ENCODE results near the gene SERPINE1.
"Not testable (repeated sequence)": the region's sequence is repeated elsewhere in the genome, so short reads cannot be mapped to it uniquely, and the experiment has no call there.

Gene SERPINE1

DNA sequence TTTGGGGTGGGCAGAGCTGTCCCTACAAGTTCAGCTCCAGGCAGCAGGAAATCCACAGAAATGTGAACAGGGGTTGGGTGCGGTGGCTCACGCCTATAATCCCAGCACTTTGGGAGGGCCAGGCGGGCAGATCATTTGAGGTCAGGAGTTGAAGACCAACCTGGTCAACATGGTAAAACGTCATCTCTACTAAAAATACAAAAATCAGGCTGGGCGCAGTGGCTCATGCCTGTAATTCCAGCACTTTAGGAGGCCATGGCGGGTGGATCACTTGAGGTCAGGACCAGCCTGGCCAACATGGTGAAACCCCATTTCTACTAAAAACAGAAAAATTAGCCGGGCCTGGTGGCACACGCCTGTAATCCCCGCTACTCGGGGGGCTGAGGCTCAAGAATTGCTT, 23.2 kb upstream of the SERPINE1 start:
- not testable (repeated sequence) for DNase-seq

DNA sequence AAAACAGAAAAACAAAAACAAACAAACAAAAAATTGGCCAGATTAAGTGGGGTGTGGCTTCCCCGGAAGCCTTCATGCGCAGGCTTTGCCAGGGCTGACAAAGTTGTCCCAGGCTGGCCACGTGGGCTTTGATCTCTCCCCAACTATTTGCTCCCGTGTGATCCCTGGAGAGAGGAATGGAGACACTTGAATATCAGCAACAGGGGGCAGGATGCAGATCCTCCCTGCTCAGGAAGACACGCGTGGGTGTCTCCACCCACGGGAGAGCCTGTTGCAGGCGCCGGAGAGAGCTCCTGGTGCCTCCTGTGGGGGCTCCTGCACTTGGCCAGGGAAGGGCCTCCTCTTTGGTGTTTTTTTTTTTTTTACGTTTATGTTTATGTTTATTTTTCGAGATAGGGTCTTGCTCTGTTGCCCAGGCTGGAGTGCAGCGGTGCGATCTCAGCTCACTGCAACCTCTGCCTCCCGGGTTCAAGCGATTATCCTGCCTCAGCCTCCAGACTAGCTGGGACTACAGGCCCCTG, 22.7 kb upstream of the SERPINE1 start:
- DNase-seq: no peak

DNA sequence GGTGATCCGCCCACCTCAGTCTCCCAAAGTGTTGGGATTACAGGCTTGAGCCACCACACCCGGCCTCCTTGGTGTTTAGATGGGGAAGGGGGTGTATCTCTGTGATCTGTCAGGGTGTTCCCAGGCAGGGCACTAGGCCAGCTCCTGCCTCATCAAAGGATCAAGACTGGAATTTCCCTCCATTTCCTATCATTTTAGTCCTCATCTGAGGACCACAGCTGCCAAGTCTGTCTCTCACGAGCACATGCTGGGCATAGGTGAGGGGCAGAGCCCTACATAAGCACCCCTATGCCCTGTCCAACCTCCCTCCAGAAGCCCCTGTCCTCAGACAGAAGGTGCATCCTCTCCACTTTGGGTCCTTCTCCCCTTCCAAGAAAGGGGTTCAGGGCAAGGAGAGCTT, 22.1 kb upstream of the SERPINE1 start:
- no peak for DNase-seq

DNA sequence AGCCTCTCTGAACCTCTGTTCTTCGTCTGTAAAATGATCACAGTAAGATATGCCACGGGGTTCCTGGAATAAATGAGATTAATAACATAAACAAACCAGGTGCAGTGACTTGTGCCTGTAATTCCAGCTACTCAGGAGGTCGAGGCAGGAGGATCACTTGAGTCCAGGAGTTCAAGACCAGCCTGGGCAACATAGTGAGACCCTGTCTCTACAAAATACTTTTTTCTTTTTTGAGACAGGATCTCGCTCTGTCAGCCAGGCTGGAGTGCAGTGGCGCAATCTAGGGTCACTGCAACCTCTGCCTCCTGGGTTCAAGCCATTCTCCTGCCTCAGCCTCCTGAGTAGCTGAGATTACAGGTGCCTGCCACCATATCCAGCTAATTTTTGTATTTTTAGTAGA, 21.7 kb upstream of the SERPINE1 start:
- not testable (repeated sequence) for DNase-seq

DNA sequence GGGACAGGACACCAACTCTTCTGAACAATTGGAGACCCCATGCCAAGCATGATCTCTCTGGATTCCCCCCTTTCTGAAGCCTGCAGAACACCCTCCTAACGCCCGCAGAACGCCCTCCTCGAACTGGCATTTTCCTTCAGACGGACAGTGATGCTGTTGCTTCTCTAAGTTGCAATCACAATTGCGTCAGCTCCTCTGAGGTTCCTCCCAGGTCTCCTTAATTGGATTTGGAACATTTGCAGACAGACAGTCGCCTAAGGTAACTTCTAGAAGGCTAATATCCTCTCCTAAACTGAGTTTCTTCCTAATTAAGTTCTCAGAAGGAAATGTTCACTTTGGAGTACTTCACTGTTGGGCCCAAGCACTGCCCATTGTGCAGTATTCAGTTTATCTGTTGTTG, 20.5 kb upstream of the SERPINE1 start:
- no peak for DNase-seq

DNA sequence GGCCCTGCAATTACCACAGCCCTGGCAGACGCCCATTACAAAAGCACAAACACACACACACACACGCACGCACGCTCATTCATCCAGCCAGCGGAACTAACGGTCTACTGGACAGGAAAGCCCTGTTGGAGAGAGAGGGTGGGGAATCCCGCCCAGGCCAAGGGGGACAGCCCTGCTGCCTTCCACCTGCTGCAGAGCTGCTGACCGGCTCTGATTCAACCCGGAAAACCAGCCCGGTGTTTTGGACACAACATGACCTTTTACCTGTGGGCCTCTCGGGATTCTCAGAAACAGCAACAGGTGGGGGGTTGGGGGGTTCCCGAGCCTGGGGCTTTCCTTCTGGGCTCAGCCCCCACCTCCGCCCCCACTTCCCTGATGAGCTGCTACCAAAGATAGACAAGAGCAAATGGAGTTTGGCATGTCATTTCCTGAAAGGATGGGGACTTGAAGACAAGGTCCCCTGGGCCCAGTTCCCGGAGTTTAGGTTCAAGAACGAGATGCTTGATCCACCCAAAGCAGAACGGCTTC, 18.5 kb upstream of the SERPINE1 start:
- DNase-seq: no peak

DNA sequence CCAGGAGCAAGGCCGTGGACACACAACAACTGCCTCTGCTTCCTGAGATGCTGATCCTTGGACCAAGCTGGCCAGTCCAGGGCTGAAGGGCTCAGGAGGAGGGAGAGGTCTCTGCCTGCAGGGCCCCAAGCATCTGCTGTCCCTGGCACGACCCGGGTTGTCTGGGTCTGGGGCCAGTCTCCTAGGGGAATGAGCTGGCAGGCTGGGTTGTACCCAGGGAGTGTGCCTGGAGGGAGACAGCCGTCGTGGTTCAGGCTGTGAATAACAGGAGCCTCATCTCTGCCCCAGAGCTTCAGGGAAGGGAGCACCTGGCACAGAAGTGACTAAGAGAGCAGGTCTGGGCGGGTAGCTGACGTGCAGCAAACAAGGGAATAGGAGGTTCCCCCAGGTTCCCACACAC, 17.9 kb upstream of the SERPINE1 start:
- no peak for DNase-seq

DNA sequence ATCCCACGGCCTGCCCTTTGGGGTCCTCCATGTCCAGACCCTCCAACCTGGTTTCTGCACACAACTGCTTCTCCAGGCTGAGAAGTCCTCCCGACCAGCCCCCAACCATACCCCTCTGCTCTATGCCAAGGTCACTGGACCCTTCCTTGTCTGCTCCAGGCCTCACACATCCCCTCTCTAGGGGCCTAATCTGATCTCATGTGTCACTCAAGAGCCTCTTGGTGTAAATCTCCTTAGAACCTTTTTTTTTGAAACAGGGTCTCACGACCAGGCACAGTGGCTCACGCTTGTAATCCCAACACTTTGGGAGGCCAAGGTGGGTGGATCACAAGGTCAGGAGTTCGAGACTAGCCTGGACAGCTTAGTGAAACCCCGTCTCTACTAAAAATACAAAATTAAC, 17.5 kb upstream of the SERPINE1 start:
- no peak for DNase-seq

DNA sequence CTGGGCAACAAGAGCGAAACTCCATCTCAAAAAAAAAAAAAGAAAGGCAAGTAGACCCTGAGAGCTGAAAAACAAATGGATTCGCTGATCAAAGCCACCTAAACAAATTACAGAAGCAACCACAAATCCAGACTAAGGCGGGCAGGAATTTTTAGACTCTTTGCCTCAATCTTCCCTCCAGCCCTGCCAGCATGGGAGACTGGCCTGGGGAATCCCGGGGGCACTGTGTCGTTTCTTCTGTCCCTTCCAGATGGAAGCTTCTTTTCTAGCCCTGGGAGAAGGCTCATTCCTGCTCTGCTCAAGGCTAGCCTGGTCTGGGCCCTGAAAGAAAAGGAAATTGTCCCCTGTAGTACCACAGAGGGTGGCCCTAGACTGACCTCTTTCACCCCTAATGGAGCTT, 15.6 kb upstream of the SERPINE1 start:
- DNase-seq: no peak

DNA sequence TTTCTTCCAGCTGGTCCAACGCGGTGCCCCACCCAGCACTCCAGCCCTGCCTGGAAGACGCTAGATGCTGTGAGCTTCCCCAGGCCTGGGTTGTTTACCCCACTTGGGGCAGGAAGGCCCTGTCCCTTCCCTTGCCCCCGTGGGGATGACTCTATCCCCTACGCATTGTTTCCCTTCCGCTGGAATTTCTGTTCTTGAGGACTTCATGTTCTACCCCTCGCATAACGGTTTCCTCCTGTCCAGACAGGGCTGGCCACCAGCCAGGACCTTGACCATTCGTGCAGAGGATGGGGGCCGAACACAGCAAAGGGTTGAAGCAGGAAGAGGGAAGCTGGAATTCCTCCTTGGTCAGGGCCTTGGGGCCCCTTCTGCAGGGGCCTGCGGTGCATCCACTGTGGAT, 14.7 kb upstream of the SERPINE1 start:
- DNase-seq: no peak

DNA sequence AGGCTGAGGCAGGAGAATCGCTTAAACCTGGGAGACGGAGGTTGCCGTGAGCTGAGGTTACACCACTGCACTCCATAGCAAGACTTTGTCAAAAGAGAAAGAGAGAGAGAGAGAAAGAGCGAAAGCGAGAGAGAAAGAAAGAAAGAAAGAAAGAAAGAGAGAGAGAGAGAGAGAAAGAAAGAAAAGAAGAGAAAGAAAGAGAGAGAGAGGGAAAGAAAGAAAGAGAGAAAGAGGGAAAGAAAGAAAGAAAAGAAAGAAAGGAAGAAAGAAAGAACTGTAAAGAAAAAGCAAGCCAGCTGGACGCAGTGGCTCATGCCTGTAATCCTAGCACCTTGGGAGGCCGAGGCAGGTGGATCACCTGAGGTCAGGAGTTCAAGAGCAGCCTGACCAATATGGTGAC, 13.8 kb upstream of the SERPINE1 start:
- not testable (repeated sequence) for DNase-seq

DNA sequence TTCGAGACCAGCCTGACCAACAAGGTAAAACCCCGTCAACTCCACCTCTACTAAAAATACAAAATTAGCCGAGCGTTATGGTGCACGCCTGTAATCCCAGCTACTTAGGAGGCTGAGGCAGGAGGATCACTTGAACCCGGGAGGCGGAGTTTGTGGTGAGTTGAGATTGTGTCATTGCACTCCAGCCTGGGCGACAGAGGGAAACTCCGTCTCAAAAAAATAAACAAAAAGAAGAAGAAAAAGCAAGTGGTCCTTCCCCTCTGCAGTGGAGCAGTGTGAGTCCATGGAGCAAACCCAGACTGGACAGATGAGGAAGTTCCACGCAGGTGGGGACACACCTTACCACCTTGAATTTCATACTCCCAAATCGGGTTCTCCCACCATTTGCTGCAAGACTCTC, 13.1 kb upstream of the SERPINE1 start:
- no peak for DNase-seq

DNA sequence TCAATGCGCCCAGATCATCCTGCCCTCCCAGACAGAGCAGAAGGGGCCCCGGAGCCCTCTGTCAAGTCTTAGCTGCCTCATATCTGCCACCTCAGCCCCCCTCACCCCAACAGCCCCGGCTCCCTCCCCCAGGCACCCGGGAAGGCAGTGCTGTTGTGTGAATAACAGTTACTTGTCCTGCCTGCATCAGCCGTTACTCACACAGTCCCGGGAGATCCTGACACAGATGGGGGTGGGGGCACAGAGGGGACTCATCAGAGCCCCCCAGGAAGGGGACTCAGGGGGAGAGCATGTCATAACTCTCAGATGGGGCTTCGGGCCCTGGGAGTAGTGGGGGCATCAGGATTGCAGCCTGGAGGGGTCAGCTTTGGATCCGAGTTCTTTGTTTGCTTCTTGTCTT, 12.4 kb upstream of the SERPINE1 start:
- no peak for DNase-seq

DNA sequence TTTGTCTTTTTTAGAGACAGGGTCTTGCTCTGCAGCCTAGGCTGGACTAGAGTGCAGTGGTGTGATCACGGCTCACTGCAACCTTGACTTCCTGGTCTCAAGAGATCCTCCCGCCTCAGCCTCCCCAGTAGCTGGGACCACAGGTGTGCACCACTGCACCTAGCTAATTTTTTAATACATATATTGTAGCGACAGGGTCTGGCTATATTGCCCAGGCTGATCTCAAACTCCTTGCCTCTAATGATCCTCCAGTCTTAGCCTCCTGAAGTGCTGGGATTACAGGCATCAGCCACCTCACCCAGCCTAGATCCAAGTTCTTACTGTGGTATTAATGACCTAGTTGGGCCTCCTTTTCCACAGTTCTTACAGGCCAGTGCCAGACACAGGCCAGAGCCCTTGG, 11.7 kb upstream of the SERPINE1 start:
- DNase-seq: no peak

DNA sequence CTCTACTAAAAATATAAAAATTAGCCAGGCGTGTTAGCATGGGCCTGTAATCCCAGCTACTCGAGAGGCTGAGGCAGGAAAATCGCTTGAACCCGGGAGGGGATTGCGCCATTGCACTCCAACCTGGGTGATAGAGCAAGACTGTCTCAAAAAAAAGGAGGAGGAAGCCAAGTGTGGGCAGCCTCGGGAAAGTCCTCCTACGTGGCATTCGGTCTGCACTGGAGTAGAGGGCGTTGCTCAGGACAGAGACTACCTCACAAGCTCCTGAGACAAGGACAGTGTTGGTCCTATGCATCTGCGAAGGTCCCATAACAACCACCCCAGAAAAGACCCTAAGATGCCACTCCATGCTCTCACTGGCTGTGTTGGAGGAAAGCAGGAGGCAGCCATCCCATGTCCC, 10.0 kb upstream of the SERPINE1 start:
- no peak for DNase-seq

DNA sequence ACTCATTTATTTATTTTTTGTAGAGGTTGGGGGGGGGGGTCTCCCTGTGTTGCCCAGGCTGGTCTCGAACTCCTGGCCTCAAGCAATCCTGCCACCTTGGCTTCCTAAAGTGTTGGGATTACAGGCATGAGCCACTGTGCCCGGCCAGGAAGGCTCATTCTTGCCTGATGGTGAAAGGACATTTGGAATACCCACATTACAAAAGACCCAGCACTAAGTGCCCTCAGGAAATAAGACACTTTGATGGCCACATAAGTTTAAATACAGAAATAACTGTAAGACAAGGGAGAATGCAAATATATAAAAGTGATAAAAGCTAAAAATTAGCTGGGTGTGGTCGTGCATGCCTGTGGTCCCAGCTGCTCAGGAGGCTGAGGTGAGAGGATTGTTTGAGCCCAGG, 8.0 kb upstream of the SERPINE1 start:
- no peak for DNase-seq

DNA sequence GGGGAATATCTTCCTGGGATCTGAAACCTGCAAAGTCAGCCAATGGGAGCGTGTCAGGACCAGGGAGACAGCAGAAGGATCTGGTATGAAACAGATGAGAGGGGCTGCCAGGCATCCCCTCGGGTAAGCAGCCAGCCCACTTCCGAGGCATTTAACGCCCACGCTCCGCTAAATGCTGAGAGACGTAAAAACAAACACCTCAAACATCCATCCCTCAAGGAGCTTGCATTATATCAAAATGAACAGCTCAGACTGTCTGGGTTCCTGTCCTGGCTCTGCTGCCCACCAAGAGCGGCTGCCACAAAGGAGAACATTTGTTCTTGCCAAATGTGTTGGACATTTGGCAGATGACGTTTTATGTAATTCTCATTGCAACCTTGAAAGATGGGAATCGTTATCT, 7.0 kb upstream of the SERPINE1 start:
- no peak for DNase-seq

DNA sequence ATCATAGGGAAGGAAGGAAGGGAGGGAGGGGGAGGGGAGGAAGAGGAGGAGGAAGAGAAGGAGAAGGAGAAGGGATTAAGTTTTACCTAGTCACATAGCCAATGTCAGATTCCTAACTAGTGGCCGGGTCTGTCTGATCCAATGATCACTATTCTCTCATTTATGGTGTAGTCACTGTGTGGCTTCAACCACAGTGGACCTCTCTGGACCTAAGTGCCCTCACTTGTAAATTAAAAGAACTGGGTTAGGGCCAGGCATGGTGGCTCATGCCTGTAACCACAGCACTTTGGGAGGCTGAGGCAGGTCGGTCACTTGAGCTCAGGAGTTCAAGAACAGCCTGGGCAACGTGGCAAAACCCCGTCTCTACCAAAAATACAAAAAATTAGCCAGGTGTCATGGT, 6.6 kb upstream of the SERPINE1 start:
- DNase-seq: no peak

DNA sequence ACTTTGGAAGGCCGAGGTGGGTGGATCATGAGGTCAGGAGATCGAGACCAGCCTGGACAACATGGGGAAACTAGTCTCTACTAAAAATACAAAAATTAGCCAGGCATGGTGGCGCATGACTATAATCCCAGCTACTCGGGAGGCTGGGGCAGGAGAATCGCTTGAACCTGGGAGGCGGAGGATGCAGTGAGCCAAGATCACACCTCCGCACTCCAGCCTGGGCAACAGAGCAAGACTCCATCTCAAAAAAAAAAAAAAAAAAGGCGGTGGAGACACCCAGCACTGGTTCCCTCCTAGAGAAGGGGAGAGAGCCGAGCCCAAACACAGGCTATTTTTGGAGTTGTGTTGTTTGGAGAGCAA, 5.3 kb upstream of the SERPINE1 start:
- DNase-seq: not testable (repeated sequence)

DNA sequence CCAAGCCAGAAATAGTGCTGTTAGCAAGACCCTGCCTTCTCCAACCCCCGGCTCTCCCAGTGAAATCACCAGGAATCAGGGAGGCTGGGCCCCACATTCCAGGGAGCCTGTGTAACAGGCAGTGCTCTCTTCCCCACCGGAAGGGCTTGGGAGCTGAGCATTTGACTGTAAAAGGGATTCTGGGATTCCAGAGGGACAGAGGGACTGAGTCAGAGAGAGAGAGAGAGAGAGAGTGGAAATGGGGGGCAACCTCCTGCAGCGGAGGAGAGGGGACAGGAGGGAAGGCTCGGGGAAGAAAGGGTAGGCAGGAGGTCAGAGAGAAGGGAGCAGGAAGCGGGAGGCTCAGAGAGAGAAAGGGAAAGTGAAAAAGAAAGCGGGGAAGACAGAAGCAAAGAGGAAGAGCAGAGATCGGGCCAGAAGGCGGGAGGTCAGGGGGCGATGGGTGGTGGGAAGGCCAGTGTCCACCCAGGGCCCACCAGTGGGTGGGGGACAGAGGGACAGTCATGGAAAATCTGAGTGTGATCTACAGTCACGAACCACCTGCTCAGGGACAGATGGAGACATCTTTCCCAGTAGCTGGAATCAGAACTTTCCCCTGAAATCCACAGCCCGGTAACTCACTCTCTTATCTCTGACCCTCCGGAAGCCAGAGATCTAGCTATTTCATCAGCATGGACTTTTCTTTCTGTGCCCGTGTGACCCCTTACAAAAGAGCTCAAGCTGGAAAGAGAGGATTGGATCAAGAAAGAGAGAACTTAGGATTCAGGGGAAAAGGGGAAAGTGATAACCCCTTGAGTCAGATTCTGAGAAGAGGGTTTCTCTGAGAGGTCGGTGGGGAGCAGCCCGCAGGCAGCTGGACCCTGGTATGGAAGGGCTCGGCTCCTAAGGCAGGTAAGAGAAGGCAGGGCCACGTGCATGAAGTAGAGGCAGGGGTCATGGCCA, 4.6 kb upstream of the SERPINE1 start:
- no peak for DNase-seq

DNA sequence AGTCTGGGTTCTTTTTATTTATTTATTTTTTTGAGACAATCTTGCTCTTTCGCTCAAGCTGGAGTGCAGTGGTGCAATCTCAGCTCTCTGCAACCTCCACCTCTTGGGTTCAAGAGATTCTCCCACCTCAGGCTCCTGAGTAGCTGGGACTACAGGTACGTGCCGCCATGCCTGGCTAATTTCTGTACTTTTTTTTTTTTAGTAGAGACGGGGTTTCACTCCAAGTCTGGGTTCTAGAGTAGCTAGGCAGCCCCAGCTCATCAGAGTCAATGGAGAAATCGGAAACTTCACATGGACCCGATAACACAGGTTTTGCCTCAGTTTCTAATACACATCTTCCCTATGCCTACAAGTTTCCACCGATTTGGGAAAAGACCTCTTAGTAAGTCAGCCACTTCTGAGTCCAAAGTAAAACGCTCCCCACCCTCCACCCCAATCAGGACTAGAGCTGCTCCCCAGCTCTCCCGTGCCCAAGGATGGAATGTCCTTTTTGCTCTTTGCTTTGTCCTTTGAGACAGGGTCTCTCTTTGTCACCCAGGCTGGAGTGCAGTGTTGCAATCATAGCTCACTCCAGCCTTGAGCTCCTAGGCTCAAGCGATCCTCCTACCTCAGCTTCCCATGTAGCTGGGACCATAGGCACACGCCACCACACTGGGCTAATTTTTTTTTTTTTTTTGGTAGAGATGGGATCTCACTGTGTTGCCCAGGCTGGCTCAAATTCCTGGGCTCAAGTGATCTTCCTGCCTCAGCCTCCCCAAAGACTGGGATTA, 3.8 kb upstream of the SERPINE1 start:
- DNase-seq: no peak

DNA sequence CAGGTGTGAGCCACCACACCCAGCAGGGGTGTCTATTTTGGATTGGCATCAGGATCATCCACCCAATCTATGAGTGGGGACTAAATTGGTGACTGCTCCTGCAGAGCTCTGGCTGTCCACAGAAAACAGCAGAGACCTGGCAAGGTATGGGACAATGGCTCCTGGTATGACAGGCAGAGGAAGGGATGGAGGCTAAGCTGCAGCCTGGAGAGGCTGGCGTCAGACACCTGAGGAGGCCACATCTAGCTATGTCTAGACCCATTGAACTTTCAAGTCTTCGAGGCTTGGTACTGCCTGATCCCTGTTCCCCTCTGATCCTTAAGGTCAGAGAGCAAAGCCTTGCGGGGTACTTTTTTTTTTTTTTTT, 3.2 kb upstream of the SERPINE1 start:
- no peak for DNase-seq

DNA sequence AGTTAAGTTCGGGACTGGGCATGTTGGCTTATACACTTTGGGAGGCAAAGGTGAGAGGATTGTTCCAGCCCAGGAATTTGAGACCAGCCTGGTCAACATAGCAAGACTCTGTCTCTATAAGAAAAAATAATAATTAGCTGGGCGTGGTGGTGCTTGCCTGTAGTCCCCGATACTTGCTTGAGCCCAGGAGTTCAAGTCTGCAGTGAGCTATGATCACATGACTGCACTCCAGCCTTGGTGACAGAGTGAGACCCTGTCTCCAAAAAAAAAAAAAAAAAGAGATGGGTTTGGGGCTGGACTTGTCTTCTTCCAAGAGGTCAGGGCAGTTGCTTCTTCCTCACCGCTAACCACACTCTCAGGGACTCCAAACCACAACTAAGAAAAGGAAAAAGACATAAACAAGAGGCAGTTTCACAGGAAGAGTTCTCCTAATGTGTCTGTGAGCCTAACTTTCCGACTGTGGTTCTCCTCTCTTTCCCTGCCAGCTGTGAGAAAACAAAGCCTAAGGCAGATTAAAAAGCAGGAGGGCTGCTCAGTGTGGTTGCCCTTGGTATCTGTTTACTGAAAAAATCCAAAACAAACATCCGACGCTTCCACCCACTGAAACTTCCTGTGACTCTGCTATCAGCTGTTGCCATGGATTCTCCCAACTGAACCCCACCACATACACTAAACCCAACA, 2.4 kb upstream of the SERPINE1 start:
- peak in 1 of 2 experiments; percentile 22 for DNase-seq
